ENCODE data around the gene SULT1B1.

The SULT1B1 gene

DNA sequence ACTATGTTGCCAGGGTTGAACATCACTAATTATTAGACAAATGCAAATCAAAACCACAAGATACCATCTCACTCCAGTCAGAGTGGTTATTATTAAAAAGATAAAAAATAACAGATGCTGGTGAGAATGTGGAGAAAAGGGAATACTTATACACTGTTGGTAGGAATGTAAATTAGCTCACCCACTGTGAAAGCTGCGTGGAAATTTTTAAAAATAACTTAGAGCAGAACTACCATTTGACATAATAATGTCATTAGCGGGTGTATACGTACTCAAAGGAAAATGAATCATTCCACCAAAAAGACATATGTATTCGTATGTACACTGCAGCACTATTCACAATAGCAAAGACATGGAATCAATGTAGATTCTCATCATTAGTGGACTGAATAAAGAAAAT lies 58.7 kb downstream of the SULT1B1 start:
- Histone ChIP-seq H3K79me2 (no peaks in the 10 kb centered on the region), H3K36me3 (ENCODE audit: control insufficient read depth, insufficient read depth, low read length) (no peaks in the 10 kb centered on the region), H2AFZ (no peak overlapping the region), H3K9me3 (ENCODE audit: control insufficient read depth, low read length) (no peaks in the 10 kb centered on the region), H3K27ac (no peak overlapping the region), H3K4me1 (no peaks in the 10 kb centered on the region), H3K27me3 (ENCODE audit: control insufficient read depth, insufficient read depth, low read length) (no peaks in the 10 kb centered on the region), H3K4me3 (ENCODE audit: low read depth, low read length) (no peak overlapping the region), H3K4me2 (ENCODE audit: low read length) (no peak overlapping the region), H3K9ac (no peak overlapping the region)
- TF ChIP-seq, protein P1, sequence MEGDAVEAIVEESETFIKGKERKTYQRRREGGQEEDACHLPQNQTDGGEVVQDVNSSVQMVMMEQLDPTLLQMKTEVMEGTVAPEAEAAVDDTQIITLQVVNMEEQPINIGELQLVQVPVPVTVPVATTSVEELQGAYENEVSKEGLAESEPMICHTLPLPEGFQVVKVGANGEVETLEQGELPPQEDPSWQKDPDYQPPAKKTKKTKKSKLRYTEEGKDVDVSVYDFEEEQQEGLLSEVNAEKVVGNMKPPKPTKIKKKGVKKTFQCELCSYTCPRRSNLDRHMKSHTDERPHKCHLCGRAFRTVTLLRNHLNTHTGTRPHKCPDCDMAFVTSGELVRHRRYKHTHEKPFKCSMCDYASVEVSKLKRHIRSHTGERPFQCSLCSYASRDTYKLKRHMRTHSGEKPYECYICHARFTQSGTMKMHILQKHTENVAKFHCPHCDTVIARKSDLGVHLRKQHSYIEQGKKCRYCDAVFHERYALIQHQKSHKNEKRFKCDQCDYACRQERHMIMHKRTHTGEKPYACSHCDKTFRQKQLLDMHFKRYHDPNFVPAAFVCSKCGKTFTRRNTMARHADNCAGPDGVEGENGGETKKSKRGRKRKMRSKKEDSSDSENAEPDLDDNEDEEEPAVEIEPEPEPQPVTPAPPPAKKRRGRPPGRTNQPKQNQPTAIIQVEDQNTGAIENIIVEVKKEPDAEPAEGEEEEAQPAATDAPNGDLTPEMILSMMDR (IDR thresholded peaks at IDR 0.05) = no peak

DNA sequence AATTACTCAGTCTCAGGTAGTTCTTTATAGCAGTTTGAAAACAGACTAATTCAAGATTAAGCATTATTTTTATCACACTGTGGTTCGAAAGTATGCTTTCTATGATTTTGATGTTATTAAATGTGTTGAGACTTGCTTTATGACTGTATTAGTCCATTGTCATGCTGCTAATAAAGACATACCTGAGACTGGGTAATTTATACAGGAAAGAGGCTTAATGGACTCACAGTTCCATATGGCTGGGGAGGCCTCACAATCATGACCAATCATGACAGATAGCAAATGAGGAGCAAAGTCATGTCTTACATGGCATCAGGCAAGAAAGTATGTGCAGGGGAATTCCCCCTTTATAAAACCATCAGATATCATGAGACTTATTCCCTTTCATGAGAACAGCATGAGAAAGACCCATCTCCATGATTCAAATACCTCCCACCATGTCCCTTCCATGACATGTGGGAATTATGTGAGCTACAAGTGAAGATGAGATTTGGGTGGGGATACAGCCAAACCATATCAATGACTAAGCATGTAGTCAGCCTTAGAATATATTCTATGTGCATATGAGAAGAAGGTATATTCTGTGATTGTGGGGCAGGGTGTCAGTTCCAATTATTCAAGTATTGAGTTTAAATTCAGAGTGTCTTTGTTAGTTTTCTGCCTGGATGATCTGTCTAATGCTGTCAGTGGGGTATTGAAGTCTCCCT lies 62.7 kb downstream of the SULT1B1 start:
- Histone ChIP-seq H3K79me2 (no peaks in the 10 kb centered on the region), H3K4me1 (no peaks in the 10 kb centered on the region), H2AFZ (no peak overlapping the region), H3K4me2 (ENCODE audit: low read length) (no peak overlapping the region), H3K4me3 (ENCODE audit: low read depth, low read length) (no peak overlapping the region), H3K36me3 (ENCODE audit: control insufficient read depth, insufficient read depth, low read length) (no peaks in the 10 kb centered on the region), H3K27ac (no peak overlapping the region), H3K9me3 (ENCODE audit: control insufficient read depth, low read length) (no peaks in the 10 kb centered on the region), H3K9ac (no peak overlapping the region), H3K27me3 (ENCODE audit: control insufficient read depth, insufficient read depth, low read length) (no peaks in the 10 kb centered on the region)
- TF ChIP-seq, protein P1 (IDR thresholded peaks at IDR 0.05) = no peak

- TF ChIP-seq, protein P1 (IDR thresholded peaks at IDR 0.05) = peak; percentile 13
These were observed 70.8 kb downstream of the SULT1B1 start for GRCh38 chr4:69689599-69689998.

GRCh38 chr4:69684804-69685203 lies 75.6 kb downstream of the SULT1B1 start:
- TF ChIP-seq, protein P1 (IDR thresholded peaks at IDR 0.05) = no peak
- no peak overlapping the region for H3K4me2 ChIP-seq (ENCODE audit: low read length)
- no peak overlapping the region for H3K9ac ChIP-seq
- H2AFZ ChIP-seq = no peak overlapping the region
- no peak overlapping the region for H3K27ac ChIP-seq
- H3K27me3 ChIP-seq (ENCODE audit: control insufficient read depth, insufficient read depth, low read length) = no peaks in the 10 kb centered on the region
- H3K4me3 ChIP-seq (ENCODE audit: low read depth, low read length) = no peak overlapping the region
- no peaks in the 10 kb centered on the region for H3K36me3 ChIP-seq (ENCODE audit: control insufficient read depth, insufficient read depth, low read length)
- H3K9me3 ChIP-seq (ENCODE audit: control insufficient read depth, low read length) = no peaks in the 10 kb centered on the region
- no peaks in the 10 kb centered on the region for H3K79me2 ChIP-seq
- H3K4me1 ChIP-seq = no peaks in the 10 kb centered on the region

More at GRCh38 chr4:69689599-69689998, 70.8 kb downstream of the SULT1B1 start:
- Histone ChIP-seq H3K9me3 (ENCODE audit: control insufficient read depth, low read length) (no peaks in the 10 kb centered on the region), H3K27ac (no peak overlapping the region), H2AFZ (no peak overlapping the region), H3K9ac (no peak overlapping the region), H3K27me3 (ENCODE audit: control insufficient read depth, insufficient read depth, low read length) (no peaks in the 10 kb centered on the region), H3K4me2 (ENCODE audit: low read length) (no peak overlapping the region), H3K36me3 (ENCODE audit: control insufficient read depth, insufficient read depth, low read length) (no peaks in the 10 kb centered on the region), H3K79me2 (no peaks in the 10 kb centered on the region), H3K4me3 (ENCODE audit: low read depth, low read length) (no peak overlapping the region), H3K4me1 (no peaks in the 10 kb centered on the region)

Measured in parathyroid adenoma (tissue), 2 donors.